ENCODE results near the gene SORCS1. TPM values are rescaled to one million over a fixed set of nuclear protein-coding genes. Genes with fewer than 3 reads are reported as not detected.

SORCS1 gene
- total RNA-seq, 2 experiments from 2014 or later = not detected

GRCh38 chr10:107022600-107023354 is 141.7 kb downstream of the SORCS1 start:
- ChIA-PET CTCF (no interaction called here), POLR2A (no interaction called here)
- no peak for DNase-seq
- Mint-ChIP-seq H3K27ac (no peak overlapping the region), H3K36me3 (ENCODE audit: low read depth) (no peaks in the 10 kb centered on the region), H3K9me3 (no peaks in the 10 kb centered on the region), H3K4me1 (no peaks in the 10 kb centered on the region), H3K27me3 (no peaks in the 10 kb centered on the region), H3K4me3 (no peak overlapping the region)

- ChIA-PET POLR2A (no interaction called here), CTCF (no interaction called here)
- no peak overlapping the region for H3K4me3 Mint-ChIP-seq
- no peaks in the 10 kb centered on the region for H3K27me3 Mint-ChIP-seq
- no peaks in the 10 kb centered on the region for H3K4me1 Mint-ChIP-seq
- no peaks in the 10 kb centered on the region for H3K36me3 Mint-ChIP-seq (ENCODE audit: low read depth)
- H3K9me3 Mint-ChIP-seq = peaks cover 3% of the 10 kb centered on the region
- no peak overlapping the region for H3K27ac Mint-ChIP-seq
- DNase-seq = no peak
Observed at GRCh38 chr10:107019154-107019553, 145.4 kb downstream of the SORCS1 start.

GRCh38 chr10:107013258-107014006 is 151.1 kb downstream of the SORCS1 start:
- POLR2A ChIA-PET = interaction anchor here (0.6 kb wide), 1 partner anchor 848 kb away, joined by 3 read pairs; no protein-coding TSS in a partner anchor
- no peak overlapping the region for H3K27ac Mint-ChIP-seq

GRCh38 chr10:107011992-107012391 is 152.5 kb downstream of the SORCS1 start:
- Mint-ChIP-seq H3K27me3 (no peaks in the 10 kb centered on the region), H3K36me3 (ENCODE audit: low read depth) (no peaks in the 10 kb centered on the region), H3K27ac (no peak overlapping the region), H3K9me3 (peaks cover 3% of the 10 kb centered on the region), H3K4me3 (no peak overlapping the region), H3K4me1 (no peaks in the 10 kb centered on the region)
- DNase-seq = no peak
- ChIA-PET POLR2A (no interaction called here), CTCF (interaction anchor here (0.7 kb wide), 1 partner anchor 14 kb away, joined by 3 read pairs; no protein-coding TSS in a partner anchor)

More at GRCh38 chr10:107013258-107014006, 151.1 kb downstream of the SORCS1 start:
- H3K4me1 Mint-ChIP-seq = no peaks in the 10 kb centered on the region
- H3K9me3 Mint-ChIP-seq = peaks cover 3% of the 10 kb centered on the region
- CTCF ChIA-PET = no interaction called here
- no peaks in the 10 kb centered on the region for H3K27me3 Mint-ChIP-seq
- H3K36me3 Mint-ChIP-seq (ENCODE audit: low read depth) = no peaks in the 10 kb centered on the region
- DNase-seq = no peak
- no peak overlapping the region for H3K4me3 Mint-ChIP-seq

GRCh38 chr10:107011105-107011504 is 153.4 kb downstream of the SORCS1 start:
- Mint-ChIP-seq H3K4me1 (no peaks in the 10 kb centered on the region), H3K27ac (no peak overlapping the region), H3K36me3 (ENCODE audit: low read depth) (no peaks in the 10 kb centered on the region), H3K27me3 (no peaks in the 10 kb centered on the region), H3K9me3 (peaks cover 3% of the 10 kb centered on the region), H3K4me3 (no peak overlapping the region)
- no peak for DNase-seq
- ChIA-PET POLR2A (no interaction called here), CTCF (no interaction called here)

GRCh38 chr10:107010531-107010930 is 154.0 kb downstream of the SORCS1 start:
- ChIA-PET POLR2A (no interaction called here), CTCF (no interaction called here)
- Mint-ChIP-seq H3K27ac (no peak overlapping the region), H3K9me3 (peaks cover 3% of the 10 kb centered on the region), H3K4me1 (no peaks in the 10 kb centered on the region), H3K36me3 (ENCODE audit: low read depth) (no peaks in the 10 kb centered on the region), H3K4me3 (no peak overlapping the region), H3K27me3 (no peaks in the 10 kb centered on the region)
- DNase-seq = no peak

GRCh38 chr10:107004362-107004761 is 160.1 kb downstream of the SORCS1 start:
- H3K36me3 Mint-ChIP-seq (ENCODE audit: low read depth) = no peaks in the 10 kb centered on the region
- H3K27me3 Mint-ChIP-seq = no peaks in the 10 kb centered on the region
- ChIA-PET CTCF (no interaction called here), POLR2A (no interaction called here)
- H3K9me3 Mint-ChIP-seq = peaks cover 2% of the 10 kb centered on the region
- H3K27ac Mint-ChIP-seq = no peak overlapping the region
- H3K4me1 Mint-ChIP-seq = no peaks in the 10 kb centered on the region
- no peak overlapping the region for H3K4me3 Mint-ChIP-seq
- DNase-seq = no peak

- Mint-ChIP-seq H3K36me3 (ENCODE audit: low read depth) (no peaks in the 10 kb centered on the region), H3K4me3 (no peak overlapping the region), H3K4me1 (no peaks in the 10 kb centered on the region), H3K9me3 (peaks cover 2% of the 10 kb centered on the region), H3K27me3 (no peaks in the 10 kb centered on the region), H3K27ac (no peak overlapping the region)
- no peak for DNase-seq
- POLR2A ChIA-PET = no interaction called here
- CTCF ChIA-PET = no interaction called here
Observed at GRCh38 chr10:107002068-107002467, 162.4 kb downstream of the SORCS1 start.

- no peaks in the 10 kb centered on the region for H3K27me3 Mint-ChIP-seq
- no peak for DNase-seq
- CTCF ChIA-PET = no interaction called here
- no peaks in the 10 kb centered on the region for H3K36me3 Mint-ChIP-seq (ENCODE audit: low read depth)
- no peaks in the 10 kb centered on the region for H3K4me1 Mint-ChIP-seq
- H3K27ac Mint-ChIP-seq = no peak overlapping the region
- POLR2A ChIA-PET = no interaction called here
- H3K9me3 Mint-ChIP-seq = peaks cover 4% of the 10 kb centered on the region
- H3K4me3 Mint-ChIP-seq = no peak overlapping the region
Observed at GRCh38 chr10:106999118-106999707, 165.3 kb downstream of the SORCS1 start.

- Mint-ChIP-seq H3K4me3 (no peak overlapping the region), H3K36me3 (ENCODE audit: low read depth) (no peaks in the 10 kb centered on the region), H3K9me3 (peaks cover 2% of the 10 kb centered on the region), H3K27ac (no peak overlapping the region), H3K27me3 (no peaks in the 10 kb centered on the region), H3K4me1 (no peaks in the 10 kb centered on the region)
- DNase-seq = no peak
- ChIA-PET POLR2A (no interaction called here), CTCF (interaction anchor here (1.1 kb wide), 1 partner anchor 14 kb away, joined by 3 read pairs; no protein-coding TSS in a partner anchor)
Observed at GRCh38 chr10:106997721-106998120, 166.8 kb downstream of the SORCS1 start.

- Mint-ChIP-seq H3K4me3 (no peak overlapping the region), H3K4me1 (no peaks in the 10 kb centered on the region), H3K36me3 (ENCODE audit: low read depth) (no peaks in the 10 kb centered on the region), H3K9me3 (peaks cover 2% of the 10 kb centered on the region), H3K27ac (no peak overlapping the region), H3K27me3 (no peaks in the 10 kb centered on the region)
- ChIA-PET CTCF (no interaction called here), POLR2A (no interaction called here)
- DNase-seq = no peak
Observed at GRCh38 chr10:106996510-106996909, 168.0 kb downstream of the SORCS1 start.

- no peaks in the 10 kb centered on the region for H3K27me3 Mint-ChIP-seq
Observed at GRCh38 chr10:106992055-106992454, 172.5 kb downstream of the SORCS1 start.

GRCh38 chr10:106991091-106991490 is 173.4 kb downstream of the SORCS1 start:
- Mint-ChIP-seq H3K9me3 (peaks cover 2% of the 10 kb centered on the region), H3K27me3 (no peaks in the 10 kb centered on the region), H3K36me3 (ENCODE audit: low read depth) (no peaks in the 10 kb centered on the region), H3K4me3 (no peak overlapping the region), H3K4me1 (no peaks in the 10 kb centered on the region), H3K27ac (no peak overlapping the region)
- POLR2A ChIA-PET = no interaction called here
- CTCF ChIA-PET = no interaction called here
- no peak for DNase-seq

More at GRCh38 chr10:106992055-106992454, 172.5 kb downstream of the SORCS1 start:
- H3K27ac Mint-ChIP-seq = no peak overlapping the region
- H3K9me3 Mint-ChIP-seq = peaks cover 2% of the 10 kb centered on the region
- H3K4me1 Mint-ChIP-seq = no peaks in the 10 kb centered on the region
- CTCF ChIA-PET = no interaction called here
- no peak for DNase-seq
- POLR2A ChIA-PET = no interaction called here
- H3K36me3 Mint-ChIP-seq (ENCODE audit: low read depth) = no peaks in the 10 kb centered on the region
- no peak overlapping the region for H3K4me3 Mint-ChIP-seq
